ENCODE measurements around the gene MINDY4. TPM values are rescaled to one million over a fixed set of nuclear protein-coding genes. Genes with fewer than 3 reads are reported as not detected.

The MINDY4 gene
- total RNA-seq, 1 donor, result 10.5 TPM

DNA sequence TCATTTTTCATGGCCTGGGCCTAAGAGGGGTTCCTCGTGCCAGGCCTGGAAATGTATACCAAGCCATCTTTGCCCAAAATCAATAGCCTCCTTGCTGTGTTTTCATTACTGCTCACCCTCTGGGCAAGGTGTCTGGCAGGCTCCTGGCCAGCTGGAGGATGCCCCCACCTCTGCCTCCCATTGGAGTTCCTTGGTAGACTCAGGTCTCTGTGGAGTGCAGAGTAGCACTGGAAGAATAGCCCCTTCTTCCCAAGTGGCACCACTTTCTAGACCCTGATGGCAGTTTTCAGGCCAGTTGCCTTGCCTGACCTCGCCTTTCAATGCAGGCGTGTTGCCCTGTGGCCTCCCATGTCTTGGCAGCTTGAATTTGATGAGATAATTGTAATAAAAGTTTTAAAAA is 84.7 kb downstream of the MINDY4 start:
- Histone ChIP-seq H3K27me3 (ENCODE audit: insufficient read depth, low read length) (no peaks in the 10 kb centered on the region), H3K79me2 (ENCODE audit: insufficient read depth, low read length) (no peaks in the 10 kb centered on the region), H4K20me1 (ENCODE audit: insufficient read depth, low read length) (no peaks in the 10 kb centered on the region), H3K4me2 (ENCODE audit: insufficient read depth, low read length) (no peak overlapping the region), H3K27ac (ENCODE audit: low read depth, low read length) (no peak overlapping the region), H3K9me3 (ENCODE audit: low read depth, low read length) (no peaks in the 10 kb centered on the region), H2AFZ (ENCODE audit: low read length) (no peak overlapping the region), H3K4me3 (ENCODE audit: insufficient read depth, low read length) (no peak overlapping the region), H3K36me3 (ENCODE audit: insufficient read depth, low read length) (no peaks in the 10 kb centered on the region), H3K4me1 (ENCODE audit: insufficient read depth, low read length) (no peaks in the 10 kb centered on the region)
- TF ChIP-seq, protein P1, sequence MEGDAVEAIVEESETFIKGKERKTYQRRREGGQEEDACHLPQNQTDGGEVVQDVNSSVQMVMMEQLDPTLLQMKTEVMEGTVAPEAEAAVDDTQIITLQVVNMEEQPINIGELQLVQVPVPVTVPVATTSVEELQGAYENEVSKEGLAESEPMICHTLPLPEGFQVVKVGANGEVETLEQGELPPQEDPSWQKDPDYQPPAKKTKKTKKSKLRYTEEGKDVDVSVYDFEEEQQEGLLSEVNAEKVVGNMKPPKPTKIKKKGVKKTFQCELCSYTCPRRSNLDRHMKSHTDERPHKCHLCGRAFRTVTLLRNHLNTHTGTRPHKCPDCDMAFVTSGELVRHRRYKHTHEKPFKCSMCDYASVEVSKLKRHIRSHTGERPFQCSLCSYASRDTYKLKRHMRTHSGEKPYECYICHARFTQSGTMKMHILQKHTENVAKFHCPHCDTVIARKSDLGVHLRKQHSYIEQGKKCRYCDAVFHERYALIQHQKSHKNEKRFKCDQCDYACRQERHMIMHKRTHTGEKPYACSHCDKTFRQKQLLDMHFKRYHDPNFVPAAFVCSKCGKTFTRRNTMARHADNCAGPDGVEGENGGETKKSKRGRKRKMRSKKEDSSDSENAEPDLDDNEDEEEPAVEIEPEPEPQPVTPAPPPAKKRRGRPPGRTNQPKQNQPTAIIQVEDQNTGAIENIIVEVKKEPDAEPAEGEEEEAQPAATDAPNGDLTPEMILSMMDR (IDR thresholded peaks at IDR 0.05; ENCODE audit: extremely low read depth, low read depth, low read length), result no peak
- DNase-seq (ENCODE audit: insufficient read length, low spot score, missing footprints), result peak; percentile 56

DNA sequence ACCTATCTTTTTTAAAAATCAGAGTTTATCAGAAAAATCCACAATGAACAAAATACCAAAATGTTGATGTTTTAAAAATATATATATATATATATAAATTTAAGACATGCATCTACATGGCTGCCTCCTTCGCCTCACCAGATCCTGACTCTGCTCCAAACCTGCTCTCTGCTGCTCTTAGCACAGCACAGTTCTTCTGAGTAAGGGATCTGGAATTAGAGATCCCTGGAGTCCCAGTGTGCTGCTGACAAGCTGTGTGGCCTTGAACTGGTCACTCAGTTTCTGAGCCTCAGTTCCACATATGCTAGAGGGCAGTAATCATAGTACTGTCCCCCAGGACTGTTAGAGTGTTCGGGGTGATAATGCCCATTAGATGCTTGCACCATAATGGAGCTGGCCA is 87.4 kb downstream of the MINDY4 start:
- Histone ChIP-seq H3K4me1 (ENCODE audit: insufficient read depth, low read length) (peaks cover 4% of the 10 kb centered on the region), H3K9me3 (ENCODE audit: low read depth, low read length) (no peaks in the 10 kb centered on the region), H3K36me3 (ENCODE audit: insufficient read depth, low read length) (no peaks in the 10 kb centered on the region), H3K4me2 (ENCODE audit: insufficient read depth, low read length) (no peak overlapping the region), H2AFZ (ENCODE audit: low read length) (no peak overlapping the region), H3K27me3 (ENCODE audit: insufficient read depth, low read length) (no peaks in the 10 kb centered on the region), H3K27ac (ENCODE audit: low read depth, low read length) (no peak overlapping the region), H4K20me1 (ENCODE audit: insufficient read depth, low read length) (no peaks in the 10 kb centered on the region), H3K4me3 (ENCODE audit: insufficient read depth, low read length) (no peak overlapping the region), H3K79me2 (ENCODE audit: insufficient read depth, low read length) (no peaks in the 10 kb centered on the region)
- TF ChIP-seq, protein P1 (IDR thresholded peaks at IDR 0.05; ENCODE audit: extremely low read depth, low read depth, low read length), result no peak
- DNase-seq (ENCODE audit: insufficient read length, low spot score, missing footprints), result peak; percentile 71

DNA sequence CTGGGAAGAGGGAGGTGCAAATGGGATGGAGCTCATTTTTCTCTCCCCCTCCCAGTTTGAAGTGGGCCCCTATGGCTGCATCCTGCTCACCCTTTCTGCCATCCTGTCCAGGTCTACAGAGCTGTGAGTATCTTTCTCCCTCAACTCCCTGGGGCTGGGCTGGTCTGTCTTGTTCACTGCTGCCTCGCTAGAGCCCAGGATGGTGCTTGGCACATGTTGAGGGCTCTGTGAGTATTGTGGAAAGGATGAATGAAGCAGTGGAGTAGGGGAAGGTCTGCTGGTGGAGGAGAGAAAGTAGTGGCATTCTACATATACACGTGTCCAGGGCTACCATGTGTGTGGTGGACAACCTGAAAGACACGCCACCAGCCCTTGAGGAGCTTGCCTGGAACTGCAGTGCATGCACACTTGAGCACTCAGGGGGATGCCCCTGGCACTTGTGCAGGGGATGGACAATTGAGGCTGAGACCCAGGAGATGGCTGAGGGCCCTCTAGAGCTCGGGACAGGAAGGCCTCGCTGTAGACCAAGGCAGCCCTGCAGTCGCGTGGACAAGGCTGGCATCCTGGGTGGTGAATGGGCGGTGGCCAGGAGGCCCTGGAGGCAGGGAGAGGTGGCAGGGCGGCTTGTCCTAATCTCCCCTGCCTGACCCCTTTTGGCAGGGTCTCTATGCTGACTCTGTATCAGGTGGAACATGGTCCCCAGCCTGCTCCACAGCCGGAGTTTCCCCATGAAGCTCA is 88.2 kb downstream of the MINDY4 start:
- TF ChIP-seq, protein P1 (IDR thresholded peaks at IDR 0.05; ENCODE audit: extremely low read depth, low read depth, low read length), result no peak
- peaks cover 4% of the 10 kb centered on the region for H3K4me1 ChIP-seq (ENCODE audit: insufficient read depth, low read length)
- peak; percentile 61 for DNase-seq (ENCODE audit: insufficient read length, low spot score, missing footprints)
- no peak overlapping the region for H3K4me3 ChIP-seq (ENCODE audit: insufficient read depth, low read length)
- H3K27me3 ChIP-seq (ENCODE audit: insufficient read depth, low read length), result no peaks in the 10 kb centered on the region
- no peaks in the 10 kb centered on the region for H3K79me2 ChIP-seq (ENCODE audit: insufficient read depth, low read length)
- no peak overlapping the region for H2AFZ ChIP-seq (ENCODE audit: low read length)
- H3K36me3 ChIP-seq (ENCODE audit: insufficient read depth, low read length), result no peaks in the 10 kb centered on the region
- H3K9me3 ChIP-seq (ENCODE audit: low read depth, low read length), result no peaks in the 10 kb centered on the region
- no peak overlapping the region for H3K4me2 ChIP-seq (ENCODE audit: insufficient read depth, low read length)
- H3K27ac ChIP-seq (ENCODE audit: low read depth, low read length), result no peak overlapping the region
- H4K20me1 ChIP-seq (ENCODE audit: insufficient read depth, low read length), result no peaks in the 10 kb centered on the region

DNA sequence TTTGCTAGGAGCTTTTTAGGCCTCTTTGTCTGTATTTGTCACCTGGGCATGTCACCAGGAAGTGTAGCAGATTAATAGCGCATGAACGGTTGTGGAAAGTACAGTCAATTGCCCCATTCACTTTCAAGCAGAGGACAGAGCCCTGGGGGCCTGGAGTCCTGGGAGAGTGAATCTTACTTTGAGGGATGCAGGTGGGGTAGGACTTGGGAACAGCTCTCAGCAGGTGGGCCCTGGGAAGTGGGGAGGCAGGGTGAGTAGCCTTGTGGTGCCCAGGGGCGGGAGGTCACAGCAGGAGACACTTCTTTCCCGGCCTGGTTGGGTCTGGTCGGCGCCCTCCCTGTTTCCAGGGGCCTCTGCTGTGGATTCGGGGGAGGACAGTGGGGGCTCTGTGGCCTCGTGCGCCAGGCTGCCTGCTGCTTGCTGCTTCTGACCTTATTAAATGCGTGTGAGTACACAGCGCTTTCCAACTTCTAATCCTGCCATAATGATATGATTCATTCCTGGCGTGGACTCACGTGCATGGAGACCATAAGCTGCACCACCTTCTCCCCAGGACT is 88.8 kb downstream of the MINDY4 start:
- Histone ChIP-seq H2AFZ (ENCODE audit: low read length) (no peak overlapping the region), H3K4me2 (ENCODE audit: insufficient read depth, low read length) (no peak overlapping the region), H3K36me3 (ENCODE audit: insufficient read depth, low read length) (no peaks in the 10 kb centered on the region), H3K9me3 (ENCODE audit: low read depth, low read length) (no peaks in the 10 kb centered on the region), H3K79me2 (ENCODE audit: insufficient read depth, low read length) (no peaks in the 10 kb centered on the region), H3K4me3 (ENCODE audit: insufficient read depth, low read length) (no peak overlapping the region), H3K4me1 (ENCODE audit: insufficient read depth, low read length) (peaks cover 4% of the 10 kb centered on the region), H3K27ac (ENCODE audit: low read depth, low read length) (no peak overlapping the region), H4K20me1 (ENCODE audit: insufficient read depth, low read length) (no peaks in the 10 kb centered on the region), H3K27me3 (ENCODE audit: insufficient read depth, low read length) (no peaks in the 10 kb centered on the region)
- TF ChIP-seq, protein P1 (IDR thresholded peaks at IDR 0.05; ENCODE audit: extremely low read depth, low read depth, low read length), result no peak
- peak; percentile 50 for DNase-seq (ENCODE audit: insufficient read length, low spot score, missing footprints)
